ENCODE data around the gene PLEKHG4B.

Gene PLEKHG4B

GRCh38 chr5:126806-127205 lies 34.8 kb downstream of the PLEKHG4B start:
- FAIRE-seq (no peak), DNase-seq (ENCODE audit: insufficient read length, low spot score) (no peak)
- TF ChIP-seq POU2F2 (IDR thresholded peaks at IDR 0.05; ENCODE audit: low read depth, low read length): no peak
- no peak for TF ChIP-seq POLR2A (IDR thresholded peaks at IDR 0.05; ENCODE audit: low read depth, low read length)
- no peak for TF ChIP-seq TAF1 (IDR thresholded peaks at IDR 0.05; ENCODE audit: low read depth, low read length)
- TF ChIP-seq SPI1 (IDR thresholded peaks at IDR 0.05; ENCODE audit: low read depth, low read length): no peak
- TF ChIP-seq POLR2AphosphoS5 (IDR thresholded peaks at IDR 0.05; ENCODE audit: low read depth, low read length): no peak
- no peak for TF ChIP-seq PAX5 (IDR thresholded peaks at IDR 0.05; ENCODE audit: insufficient read depth, low read length, severe bottlenecking)

GRCh38 chr5:127886-128285 lies 35.9 kb downstream of the PLEKHG4B start:
- FAIRE-seq: no peak
- TF ChIP-seq SPI1 (IDR thresholded peaks at IDR 0.05; ENCODE audit: low read depth, low read length) (no peak), POLR2AphosphoS5 (IDR thresholded peaks at IDR 0.05; ENCODE audit: low read depth, low read length) (no peak), POLR2A (IDR thresholded peaks at IDR 0.05; ENCODE audit: low read depth, low read length) (no peak), POU2F2 (IDR thresholded peaks at IDR 0.05; ENCODE audit: low read depth, low read length) (no peak), PAX5 (IDR thresholded peaks at IDR 0.05; ENCODE audit: insufficient read depth, low read length, severe bottlenecking) (no peak), TAF1 (IDR thresholded peaks at IDR 0.05; ENCODE audit: low read depth, low read length) (no peak)

GRCh38 chr5:128446-128845 lies 36.5 kb downstream of the PLEKHG4B start:
- DNase-seq (ENCODE audit: insufficient read length, low spot score) (no peak), FAIRE-seq (no peak)
- no peak for TF ChIP-seq PAX5 (IDR thresholded peaks at IDR 0.05; ENCODE audit: insufficient read depth, low read length, severe bottlenecking)

More at GRCh38 chr5:127886-128285, 35.9 kb downstream of the PLEKHG4B start:
- no peak for DNase-seq (ENCODE audit: insufficient read length, low spot score)

GRCh38 chr5:129148-129547 lies 37.2 kb downstream of the PLEKHG4B start:
- FAIRE-seq (no peak), DNase-seq (ENCODE audit: insufficient read length, low spot score) (no peak)
- TF ChIP-seq POU2F2 (IDR thresholded peaks at IDR 0.05; ENCODE audit: low read depth, low read length) (no peak), TAF1 (IDR thresholded peaks at IDR 0.05; ENCODE audit: low read depth, low read length) (no peak), POLR2A (IDR thresholded peaks at IDR 0.05; ENCODE audit: low read depth, low read length) (no peak), POLR2AphosphoS5 (IDR thresholded peaks at IDR 0.05; ENCODE audit: low read depth, low read length) (no peak), SPI1 (IDR thresholded peaks at IDR 0.05; ENCODE audit: low read depth, low read length) (no peak), PAX5 (IDR thresholded peaks at IDR 0.05; ENCODE audit: insufficient read depth, low read length, severe bottlenecking) (no peak)

DNA sequence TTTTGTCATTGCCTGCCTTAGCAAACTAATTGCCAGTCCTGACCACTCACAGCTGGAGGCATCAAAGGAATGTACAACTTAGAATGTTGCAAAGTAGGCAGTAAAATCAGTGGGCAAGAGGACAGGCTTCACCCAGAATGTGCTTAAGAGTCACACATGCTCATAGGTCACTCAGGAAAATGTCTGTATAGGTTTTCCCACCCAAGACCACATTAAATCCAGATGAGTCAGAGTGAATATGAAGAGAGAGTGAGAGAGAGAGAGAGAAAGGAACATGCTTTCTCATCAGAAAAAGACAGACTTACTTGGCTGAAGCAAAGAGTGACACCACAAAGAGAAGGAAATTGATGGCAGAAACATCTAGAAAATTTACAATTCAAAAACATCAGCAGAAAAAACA lies 37.9 kb downstream of the PLEKHG4B start:
- TF ChIP-seq POLR2AphosphoS5 (IDR thresholded peaks at IDR 0.05; ENCODE audit: low read depth, low read length) (no peak), SPI1 (IDR thresholded peaks at IDR 0.05; ENCODE audit: low read depth, low read length) (no peak), POLR2A (IDR thresholded peaks at IDR 0.05; ENCODE audit: low read depth, low read length) (no peak), POU2F2 (IDR thresholded peaks at IDR 0.05; ENCODE audit: low read depth, low read length) (no peak), TAF1 (IDR thresholded peaks at IDR 0.05; ENCODE audit: low read depth, low read length) (no peak), PAX5 (IDR thresholded peaks at IDR 0.05; ENCODE audit: insufficient read depth, low read length, severe bottlenecking) (no peak)
- DNase-seq (ENCODE audit: insufficient read length, low spot score): no peak
- no peak for FAIRE-seq

DNA sequence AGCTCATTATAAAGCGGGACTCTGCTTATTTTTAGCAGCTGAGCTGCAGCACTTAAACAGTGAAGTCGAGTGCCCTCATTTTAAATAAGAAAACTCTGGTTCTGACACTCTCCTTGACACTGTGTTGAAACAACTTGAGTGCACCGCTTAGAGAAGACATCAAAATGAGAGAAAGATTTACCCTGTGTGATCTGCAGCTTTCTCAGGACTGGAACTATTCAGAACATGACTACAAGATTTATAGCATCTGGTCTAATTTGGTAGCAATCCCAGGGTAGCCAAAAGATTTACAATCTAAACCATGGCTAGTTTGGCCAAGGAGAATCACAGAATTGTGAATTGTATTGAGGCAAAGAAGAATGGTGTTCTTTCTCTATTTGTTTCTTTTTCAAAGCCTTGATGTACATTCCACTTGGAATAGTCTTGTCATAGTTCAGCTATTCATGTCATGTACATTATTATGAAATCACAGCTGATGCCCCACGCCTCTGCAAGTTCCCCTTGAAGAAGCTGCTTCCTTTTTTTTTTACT lies 38.7 kb downstream of the PLEKHG4B start:
- FAIRE-seq: no peak
- TF ChIP-seq TAF1 (IDR thresholded peaks at IDR 0.05; ENCODE audit: low read depth, low read length) (no peak), PAX5 (IDR thresholded peaks at IDR 0.05; ENCODE audit: insufficient read depth, low read length, severe bottlenecking) (no peak), SPI1 (IDR thresholded peaks at IDR 0.05; ENCODE audit: low read depth, low read length) (no peak), POLR2AphosphoS5 (IDR thresholded peaks at IDR 0.05; ENCODE audit: low read depth, low read length) (no peak), POLR2A (IDR thresholded peaks at IDR 0.05; ENCODE audit: low read depth, low read length) (no peak), POU2F2 (IDR thresholded peaks at IDR 0.05; ENCODE audit: low read depth, low read length) (no peak)
- DNase-seq (ENCODE audit: insufficient read length, low spot score): no peak

DNA sequence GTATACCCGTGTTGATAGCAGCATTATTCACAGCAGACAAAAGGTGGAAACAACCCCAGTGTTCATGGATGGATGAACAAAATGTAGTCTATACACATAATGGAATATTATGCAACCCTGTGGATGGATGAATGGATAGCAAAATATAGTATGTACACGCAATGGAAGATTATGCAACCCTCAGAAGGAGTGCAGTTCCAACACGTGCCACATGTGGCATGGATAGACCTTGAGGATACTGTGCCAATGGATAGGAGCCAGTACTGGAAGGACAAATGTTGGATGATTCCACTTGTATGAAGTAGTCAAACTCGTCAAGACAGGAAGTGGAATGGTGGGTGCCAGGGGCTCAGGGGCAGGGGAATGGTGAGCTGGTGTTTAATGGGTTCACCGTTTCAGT lies 44.9 kb downstream of the PLEKHG4B start:
- TF ChIP-seq SPI1 (IDR thresholded peaks at IDR 0.05; ENCODE audit: low read depth, low read length) (no peak), POU2F2 (IDR thresholded peaks at IDR 0.05; ENCODE audit: low read depth, low read length) (no peak), POLR2AphosphoS5 (IDR thresholded peaks at IDR 0.05; ENCODE audit: low read depth, low read length) (no peak), PAX5 (IDR thresholded peaks at IDR 0.05; ENCODE audit: insufficient read depth, low read length, severe bottlenecking) (no peak), POLR2A (IDR thresholded peaks at IDR 0.05; ENCODE audit: low read depth, low read length) (no peak), TAF1 (IDR thresholded peaks at IDR 0.05; ENCODE audit: low read depth, low read length) (no peak)
- FAIRE-seq (no peak), DNase-seq (ENCODE audit: insufficient read length, low spot score) (no peak)

- DNase-seq (ENCODE audit: insufficient read length, low spot score) (no peak), FAIRE-seq (no peak)
- no peak for TF ChIP-seq TAF1 (IDR thresholded peaks at IDR 0.05; ENCODE audit: low read depth, low read length)
- TF ChIP-seq POU2F2 (IDR thresholded peaks at IDR 0.05; ENCODE audit: low read depth, low read length): no peak
- TF ChIP-seq POLR2AphosphoS5 (IDR thresholded peaks at IDR 0.05; ENCODE audit: low read depth, low read length): no peak
- no peak for TF ChIP-seq POLR2A (IDR thresholded peaks at IDR 0.05; ENCODE audit: low read depth, low read length)
- TF ChIP-seq SPI1 (IDR thresholded peaks at IDR 0.05; ENCODE audit: low read depth, low read length): no peak
- TF ChIP-seq PAX5 (IDR thresholded peaks at IDR 0.05; ENCODE audit: insufficient read depth, low read length, severe bottlenecking): no peak
These were observed 45.8 kb downstream of the PLEKHG4B start for GRCh38 chr5:137741-138140.

GRCh38 chr5:138936-139335 lies 47.0 kb downstream of the PLEKHG4B start:
- no peak for DNase-seq (ENCODE audit: insufficient read length, low spot score)
- TF ChIP-seq PAX5 (IDR thresholded peaks at IDR 0.05; ENCODE audit: insufficient read depth, low read length, severe bottlenecking) (no peak), TAF1 (IDR thresholded peaks at IDR 0.05; ENCODE audit: low read depth, low read length) (no peak), POLR2A (IDR thresholded peaks at IDR 0.05; ENCODE audit: low read depth, low read length) (no peak), POU2F2 (IDR thresholded peaks at IDR 0.05; ENCODE audit: low read depth, low read length) (no peak), SPI1 (IDR thresholded peaks at IDR 0.05; ENCODE audit: low read depth, low read length) (no peak), POLR2AphosphoS5 (IDR thresholded peaks at IDR 0.05; ENCODE audit: low read depth, low read length) (no peak)
- no peak for FAIRE-seq
